Measurements from ENCODE around the gene RAB34.

The RAB34 gene

DNA sequence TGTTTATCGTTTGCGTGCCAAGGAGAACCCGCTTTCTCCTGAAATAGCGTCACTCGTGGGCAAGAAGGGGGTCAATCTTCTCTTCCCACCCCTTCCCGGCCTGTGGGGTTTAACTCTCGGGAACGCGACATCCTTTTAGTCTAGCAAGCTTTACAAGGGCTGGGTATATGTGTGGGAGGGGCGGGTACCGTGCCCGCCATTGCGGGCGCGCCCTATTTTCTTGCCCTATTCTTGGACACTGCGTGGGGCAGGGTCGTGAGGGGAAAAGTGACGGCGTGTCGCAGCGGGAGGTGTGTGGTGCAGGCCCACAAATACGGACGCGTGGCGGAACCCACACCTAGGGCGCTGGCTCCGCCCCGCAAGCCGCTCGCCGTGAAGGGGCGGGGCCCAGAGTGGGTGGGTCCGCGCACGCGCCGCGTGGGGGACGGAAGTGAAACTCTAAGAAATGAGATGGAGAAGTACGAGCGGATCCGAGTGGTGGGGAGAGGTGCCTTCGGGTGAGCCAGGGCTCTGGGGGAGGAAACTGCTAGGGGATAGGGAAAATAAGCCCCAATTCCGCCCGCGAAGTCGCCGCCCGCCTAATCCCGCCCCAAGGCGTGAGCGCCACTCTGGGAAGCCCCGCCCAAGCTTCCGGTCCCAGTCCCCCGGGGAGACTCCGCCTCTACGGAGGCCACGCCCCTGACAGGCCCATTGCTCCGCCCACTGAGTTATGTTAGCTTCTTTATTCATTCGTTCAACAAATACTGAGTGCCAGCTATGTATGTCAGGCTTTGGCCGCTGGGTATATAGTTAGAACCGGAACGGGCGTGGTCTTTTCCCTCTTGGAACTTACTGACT is 10.9 kb upstream of the RAB34 start, which contains the start of gene NEK8:
Gene NEK8, plus strand, starts transcription at position 425 of the 837 bp plus-strand sequence. Its CDS starts 26 bp downstream, at position 451.
- peak within 1 kb of the TSS; percentile 96 for H3K4me2 ChIP-seq (ENCODE audit: low read depth, low read length, poor library complexity, severe bottlenecking)
- peaks cover 14% of the 10 kb centered on the region; the same call in 1 of the 2 replicates for H3K79me2 ChIP-seq (ENCODE audit: insufficient read depth, low read length)
- H3K9me3 ChIP-seq (ENCODE audit: insufficient read depth, low read length) = no peaks in the 10 kb centered on the region
- peak within 1 kb of the TSS; percentile 82 for H3K9ac ChIP-seq (ENCODE audit: low read length)
- peaks cover 55% of the 10 kb centered on the region for H3F3A ChIP-seq (ENCODE audit: insufficient read depth)
- peak within 1 kb of the TSS; percentile 57 for H3K4me3 ChIP-seq (ENCODE audit: insufficient read depth, low read length, poor library complexity, severe bottlenecking)
- H3K27me3 ChIP-seq (ENCODE audit: low read length) = no peaks in the 10 kb centered on the region
- peak within 1 kb of the TSS; percentile 100 for H3K27ac ChIP-seq (ENCODE audit: low read depth, low read length)
- peak within 1 kb of the TSS; percentile 39 for H2AFZ ChIP-seq (ENCODE audit: low read depth, low read length, severe bottlenecking)
- H3K9me2 ChIP-seq (replicated peaks; ENCODE audit: insufficient read depth, low read length) = no peaks in the 10 kb centered on the region
- H4K20me1 ChIP-seq (ENCODE audit: low read depth, low read length) = no peaks in the 10 kb centered on the region
- H3K36me3 ChIP-seq (ENCODE audit: low read length) = 0 out of 2 replicates have a peak, but pooled peaks cover 1% of the 10 kb centered on the region
- TF ChIP-seq EZH2phosphoT487 (conservative IDR thresholded peaks at IDR 0.05; ENCODE audit: low read length) = no peak
- TF ChIP-seq, protein P1, sequence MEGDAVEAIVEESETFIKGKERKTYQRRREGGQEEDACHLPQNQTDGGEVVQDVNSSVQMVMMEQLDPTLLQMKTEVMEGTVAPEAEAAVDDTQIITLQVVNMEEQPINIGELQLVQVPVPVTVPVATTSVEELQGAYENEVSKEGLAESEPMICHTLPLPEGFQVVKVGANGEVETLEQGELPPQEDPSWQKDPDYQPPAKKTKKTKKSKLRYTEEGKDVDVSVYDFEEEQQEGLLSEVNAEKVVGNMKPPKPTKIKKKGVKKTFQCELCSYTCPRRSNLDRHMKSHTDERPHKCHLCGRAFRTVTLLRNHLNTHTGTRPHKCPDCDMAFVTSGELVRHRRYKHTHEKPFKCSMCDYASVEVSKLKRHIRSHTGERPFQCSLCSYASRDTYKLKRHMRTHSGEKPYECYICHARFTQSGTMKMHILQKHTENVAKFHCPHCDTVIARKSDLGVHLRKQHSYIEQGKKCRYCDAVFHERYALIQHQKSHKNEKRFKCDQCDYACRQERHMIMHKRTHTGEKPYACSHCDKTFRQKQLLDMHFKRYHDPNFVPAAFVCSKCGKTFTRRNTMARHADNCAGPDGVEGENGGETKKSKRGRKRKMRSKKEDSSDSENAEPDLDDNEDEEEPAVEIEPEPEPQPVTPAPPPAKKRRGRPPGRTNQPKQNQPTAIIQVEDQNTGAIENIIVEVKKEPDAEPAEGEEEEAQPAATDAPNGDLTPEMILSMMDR (IDR thresholded peaks at IDR 0.05; ENCODE audit: insufficient read depth, low read length, poor library complexity, severe bottlenecking) = no peak

- Histone ChIP-seq H3K36me3 (ENCODE audit: low read length) (peaks cover 11% of the 10 kb centered on the region), H3K27me3 (ENCODE audit: low read length) (no peaks in the 10 kb centered on the region), H4K20me1 (ENCODE audit: low read depth, low read length) (no peaks in the 10 kb centered on the region), H3K79me2 (ENCODE audit: insufficient read depth, low read length) (peaks cover 27% of the 10 kb centered on the region), H3K9me2 (replicated peaks; ENCODE audit: insufficient read depth, low read length) (no peaks in the 10 kb centered on the region), H3K9ac (ENCODE audit: low read length) (peak overlapping the region; percentile 82), H3K4me3 (ENCODE audit: insufficient read depth, low read length, poor library complexity, severe bottlenecking) (peak overlapping the region; percentile 57), H2AFZ (ENCODE audit: low read depth, low read length, severe bottlenecking) (peak overlapping the region; percentile 22), H3F3A (ENCODE audit: insufficient read depth) (peaks cover 66% of the 10 kb centered on the region), H3K4me2 (ENCODE audit: low read depth, low read length, poor library complexity, severe bottlenecking) (peak overlapping the region; percentile 96), H3K9me3 (ENCODE audit: insufficient read depth, low read length) (no peaks in the 10 kb centered on the region), H3K27ac (ENCODE audit: low read depth, low read length) (peak overlapping the region; percentile 100)
- TF ChIP-seq, protein P1 (IDR thresholded peaks at IDR 0.05; ENCODE audit: insufficient read depth, low read length, poor library complexity, severe bottlenecking) = peak; percentile 98
- TF ChIP-seq EZH2phosphoT487 (conservative IDR thresholded peaks at IDR 0.05; ENCODE audit: low read length) = no peak
Measured at GRCh38 chr17:28726627-28727491, 9.2 kb upstream of the RAB34 start.

GRCh38 chr17:28726226-28726626 is 8.6 kb upstream of the RAB34 start, which contains the start of gene TLCD1:
Gene TLCD1 (minus strand): TSS chr17:28726233. CDS start chr17:28726097, 136 bp downstream.
- peak within 1 kb of the TSS; percentile 100 for H3K27ac ChIP-seq (ENCODE audit: low read depth, low read length)
- TF ChIP-seq, protein P1 (IDR thresholded peaks at IDR 0.05; ENCODE audit: insufficient read depth, low read length, poor library complexity, severe bottlenecking) = no peak
- TF ChIP-seq EZH2phosphoT487 (conservative IDR thresholded peaks at IDR 0.05; ENCODE audit: low read length) = no peak
- H2AFZ ChIP-seq (ENCODE audit: low read depth, low read length, severe bottlenecking) = peak within 1 kb of the TSS; percentile 22
- H3K9me2 ChIP-seq (replicated peaks; ENCODE audit: insufficient read depth, low read length) = no peaks in the 10 kb centered on the region
- peak within 1 kb of the TSS; percentile 82 for H3K9ac ChIP-seq (ENCODE audit: low read length)
- H3K27me3 ChIP-seq (ENCODE audit: low read length) = no peaks in the 10 kb centered on the region
- peaks cover 72% of the 10 kb centered on the region for H3F3A ChIP-seq (ENCODE audit: insufficient read depth)
- peak within 1 kb of the TSS; percentile 60 for H3K4me3 ChIP-seq (ENCODE audit: insufficient read depth, low read length, poor library complexity, severe bottlenecking)
- peak within 1 kb of the TSS; percentile 97 for H3K4me2 ChIP-seq (ENCODE audit: low read depth, low read length, poor library complexity, severe bottlenecking)
- H3K79me2 ChIP-seq (ENCODE audit: insufficient read depth, low read length) = peaks cover 34% of the 10 kb centered on the region
- 0 out of 2 replicates have a peak, but pooled peaks cover 4% of the 10 kb centered on the region for H4K20me1 ChIP-seq (ENCODE audit: low read depth, low read length)
- H3K36me3 ChIP-seq (ENCODE audit: low read length) = peaks cover 16% of the 10 kb centered on the region
- no peaks in the 10 kb centered on the region for H3K9me3 ChIP-seq (ENCODE audit: insufficient read depth, low read length)

Measured in SU-DHL-6 (cell line).